NT2/D1 (cell line): ENCODE results near the gene RIMS4.

ENCODE experiments used
- DNase-seq: peaks from one replicate; pipeline ENCODE4 v3.0.0-alpha.2; 2011; ENCODE audit warnings: low read depth, low spot score
- H3K27me3 ChIP-seq: 2 replicates; pipeline ENCODE4 v1.6.0; 2011; ENCODE audit warnings: mild to moderate bottlenecking; ENCODE audit not compliant: insufficient read length, insufficient read depth
- H3K36me3 ChIP-seq: 2 replicates; pipeline ENCODE4 v1.6.1; 2011; ENCODE audit warnings: mild to moderate bottlenecking, low read length, mixed read lengths; ENCODE audit not compliant: insufficient read depth, insufficient read length
- H3K4me1 ChIP-seq: 2 replicates; pipeline ENCODE4 v1.5.1; 2011; ENCODE audit not compliant: insufficient read depth, insufficient read length
- H3K4me3 ChIP-seq: 2 replicates; pipeline ENCODE4 v1.5.1; 2011; ENCODE audit warnings: low read depth; ENCODE audit not compliant: insufficient read length
- H3K9ac ChIP-seq: 2 replicates; pipeline ENCODE4 v1.6.0; 2011; ENCODE audit warnings: low read depth; ENCODE audit not compliant: insufficient read length
- H3K9me3 ChIP-seq: 2 replicates; pipeline ENCODE4 v1.5.1; 2011; ENCODE audit warnings: mild to moderate bottlenecking, low read length; ENCODE audit not compliant: insufficient read depth
- SUZ12 ChIP-seq: IDR thresholded peaks from 2 replicates; pipeline ENCODE4 v1.6.1; 2011; ENCODE audit not compliant: insufficient read length, insufficient read depth; ENCODE audit errors: extremely low read depth
- YY1 ChIP-seq: IDR thresholded peaks from 2 replicates; pipeline ENCODE4 v1.6.1; 2011; ENCODE audit not compliant: insufficient read length, insufficient read depth
- ZNF274 ChIP-seq: IDR thresholded peaks from 2 replicates; pipeline ENCODE4 v1.6.1; 2011; ENCODE audit warnings: mild to moderate bottlenecking, low read depth, low read length

The RIMS4 gene

DNA sequence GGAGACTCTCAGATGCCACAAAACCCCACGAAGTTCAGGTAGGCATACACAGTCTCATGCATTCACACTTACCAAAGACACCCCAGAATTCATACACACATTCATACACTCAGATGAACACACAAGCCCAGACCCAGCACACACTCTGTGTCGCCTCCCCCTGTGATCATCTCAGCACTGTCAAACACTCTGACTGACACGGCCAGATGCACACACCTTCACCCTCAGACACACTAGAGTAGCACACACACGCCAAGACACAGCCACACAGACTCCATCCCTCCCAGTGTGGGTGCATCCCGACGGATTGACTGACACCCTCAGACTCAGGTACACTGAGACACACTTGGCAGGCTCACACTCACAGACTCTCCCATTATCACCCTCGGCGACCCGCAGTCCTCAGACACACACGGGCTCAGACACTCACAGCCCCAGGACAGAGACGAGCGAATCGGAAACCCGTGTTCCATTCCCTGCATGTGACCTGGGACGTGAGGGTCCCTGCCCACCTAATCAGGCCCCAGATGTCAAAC is 872 bp upstream of the RIMS4 start:
- TF ChIP-seq YY1 (no peak), ZNF274 (no peak), SUZ12 (no peak)

GRCh38 chr20:44810061-44810390 is 320 bp downstream of the RIMS4 start:
- Histone ChIP-seq H3K4me3 (peak overlapping the region; percentile 40), H3K4me1 (peaks cover 10% of the 10 kb centered on the region), H3K9ac (peak overlapping the region; percentile 42), H3K27me3 (peaks cover 53% of the 10 kb centered on the region), H3K9me3 (no peaks in the 10 kb centered on the region), H3K36me3 (no peaks in the 10 kb centered on the region)
- TF ChIP-seq YY1, result no peak
- TF ChIP-seq ZNF274, result no peak
- no peak for TF ChIP-seq SUZ12
- DNase-seq, result no peak

More for the DNA sequence above, 872 bp upstream of the RIMS4 start:
- Histone ChIP-seq H3K36me3 (no peaks in the 10 kb centered on the region), H3K9me3 (no peaks in the 10 kb centered on the region), H3K9ac (peak overlapping the region; percentile 69), H3K4me1 (peaks cover 10% of the 10 kb centered on the region), H3K27me3 (peaks cover 53% of the 10 kb centered on the region), H3K4me3 (no peak overlapping the region)
- DNase-seq, result no peak

DNA sequence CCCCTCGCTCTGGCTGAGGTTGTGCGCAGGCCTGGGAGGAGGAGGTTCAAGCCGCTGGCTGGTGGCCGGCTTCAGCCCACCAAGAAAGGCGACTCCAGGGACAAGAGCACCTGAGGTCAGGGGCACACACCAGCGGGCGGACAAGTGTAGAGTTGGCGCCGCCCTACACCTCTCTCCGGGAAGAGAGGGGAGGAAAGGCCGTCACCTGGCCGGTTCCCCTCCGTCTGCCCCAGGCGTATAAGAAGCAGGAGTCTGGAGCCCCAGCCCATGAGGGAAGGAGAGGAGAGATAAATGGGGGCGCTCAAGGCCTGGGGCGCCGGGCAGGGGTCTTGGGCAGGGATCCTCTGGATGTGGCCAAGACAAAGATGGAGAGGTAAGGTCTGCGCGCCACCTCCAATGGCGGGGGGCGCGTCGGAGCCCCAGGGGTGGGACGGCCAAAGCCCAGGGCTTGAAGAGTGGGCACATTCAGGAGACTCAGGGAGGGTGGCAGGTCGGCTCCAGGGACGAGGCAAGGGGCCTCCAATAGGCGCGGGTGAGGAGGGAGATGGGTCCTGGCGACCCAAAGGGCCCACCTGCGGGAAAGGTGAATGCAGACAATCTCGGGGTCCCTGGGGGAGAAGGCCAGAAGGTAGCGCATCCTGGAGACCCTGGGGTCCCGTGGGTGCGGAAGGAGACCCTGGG is 826 bp downstream of the RIMS4 start:
- peak overlapping the region; percentile 40 for H3K4me3 ChIP-seq
- H3K36me3 ChIP-seq, result no peaks in the 10 kb centered on the region
- peaks cover 53% of the 10 kb centered on the region for H3K27me3 ChIP-seq
- H3K9ac ChIP-seq, result peak overlapping the region; percentile 65
- no peaks in the 10 kb centered on the region for H3K9me3 ChIP-seq
- H3K4me1 ChIP-seq, result peaks cover 10% of the 10 kb centered on the region
- no peak for DNase-seq
- TF ChIP-seq ZNF274, result no peak
- TF ChIP-seq SUZ12, result no peak
- no peak for TF ChIP-seq YY1

- peaks cover 10% of the 10 kb centered on the region for H3K4me1 ChIP-seq
- no peaks in the 10 kb centered on the region for H3K36me3 ChIP-seq
- H3K9ac ChIP-seq, result no peak overlapping the region
- H3K27me3 ChIP-seq, result peaks cover 49% of the 10 kb centered on the region
- DNase-seq, result no peak
- no peak for TF ChIP-seq SUZ12
- no peak for TF ChIP-seq YY1
- no peak for TF ChIP-seq ZNF274
- no peak overlapping the region for H3K4me3 ChIP-seq
- no peaks in the 10 kb centered on the region for H3K9me3 ChIP-seq
Measured at GRCh38 chr20:44807684-44808056, 2.7 kb downstream of the RIMS4 start.

DNA sequence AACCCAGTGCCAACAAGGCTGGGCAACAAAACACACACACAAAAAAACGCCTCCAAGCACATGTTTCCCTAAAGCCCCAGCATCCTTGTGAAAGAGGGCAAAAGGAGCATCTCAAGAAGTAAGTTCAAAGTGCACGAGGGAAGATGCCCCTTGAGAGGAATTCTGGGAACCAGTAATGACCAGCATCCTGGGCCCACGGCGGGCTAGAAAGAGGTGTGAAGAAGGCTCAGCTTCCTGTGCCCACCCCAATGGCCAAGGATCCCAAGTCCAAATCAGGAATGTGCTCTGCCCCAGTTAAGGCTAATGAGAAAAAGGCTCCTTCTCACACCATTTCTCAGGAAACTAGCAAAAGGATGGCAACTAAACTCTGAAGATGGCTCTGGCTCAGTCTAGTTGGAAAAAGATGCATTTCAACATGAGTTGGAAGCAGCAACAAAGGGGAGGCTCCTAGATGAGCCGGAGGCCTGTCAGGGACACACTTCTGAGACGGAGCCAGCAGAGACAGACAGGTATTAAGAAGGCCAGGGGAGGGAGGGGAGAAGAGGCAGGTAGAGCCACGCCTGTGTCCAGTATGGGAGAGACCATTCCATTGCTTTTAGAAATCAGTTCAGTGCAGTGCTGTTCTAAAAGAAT is 3.2 kb downstream of the RIMS4 start:
- DNase-seq, result no peak
- Histone ChIP-seq H3K27me3 (peaks cover 44% of the 10 kb centered on the region), H3K4me3 (no peak overlapping the region), H3K4me1 (peaks cover 10% of the 10 kb centered on the region), H3K36me3 (no peaks in the 10 kb centered on the region), H3K9ac (no peak overlapping the region), H3K9me3 (no peaks in the 10 kb centered on the region)
- TF ChIP-seq YY1 (no peak), ZNF274 (no peak), SUZ12 (no peak)

GRCh38 chr20:44805979-44806620 is 4.2 kb downstream of the RIMS4 start:
- peaks cover 8% of the 10 kb centered on the region for H3K4me1 ChIP-seq
- no peaks in the 10 kb centered on the region for H3K36me3 ChIP-seq
- H3K4me3 ChIP-seq, result no peak overlapping the region
- no peaks in the 10 kb centered on the region for H3K9me3 ChIP-seq
- no peak for DNase-seq
- H3K27me3 ChIP-seq, result peaks cover 33% of the 10 kb centered on the region
- no peak overlapping the region for H3K9ac ChIP-seq
- no peak for TF ChIP-seq YY1
- TF ChIP-seq ZNF274, result no peak
- TF ChIP-seq SUZ12, result no peak
